ENCODE results near the gene SLC16A14.

DNA sequence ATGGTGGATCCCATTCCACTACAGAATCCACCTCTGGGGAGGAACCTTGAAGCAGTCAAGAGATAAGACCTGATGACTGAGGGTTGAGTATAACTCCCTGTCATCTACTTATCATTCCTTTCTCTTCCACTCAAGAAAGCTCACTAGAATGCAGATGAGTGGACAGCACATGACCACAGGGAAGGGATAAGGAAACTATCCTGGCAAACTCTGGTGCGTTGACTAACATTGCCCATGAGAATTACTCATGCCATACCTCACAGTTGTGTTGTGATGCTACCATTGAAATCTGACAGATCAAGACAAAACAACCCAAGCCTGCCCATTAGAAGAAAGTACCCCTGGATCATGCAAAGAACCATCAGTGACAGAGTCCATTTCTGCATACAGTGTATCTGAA lies 26.5 kb downstream of the SLC16A14 start:
- TF ChIP-seq, protein P1, sequence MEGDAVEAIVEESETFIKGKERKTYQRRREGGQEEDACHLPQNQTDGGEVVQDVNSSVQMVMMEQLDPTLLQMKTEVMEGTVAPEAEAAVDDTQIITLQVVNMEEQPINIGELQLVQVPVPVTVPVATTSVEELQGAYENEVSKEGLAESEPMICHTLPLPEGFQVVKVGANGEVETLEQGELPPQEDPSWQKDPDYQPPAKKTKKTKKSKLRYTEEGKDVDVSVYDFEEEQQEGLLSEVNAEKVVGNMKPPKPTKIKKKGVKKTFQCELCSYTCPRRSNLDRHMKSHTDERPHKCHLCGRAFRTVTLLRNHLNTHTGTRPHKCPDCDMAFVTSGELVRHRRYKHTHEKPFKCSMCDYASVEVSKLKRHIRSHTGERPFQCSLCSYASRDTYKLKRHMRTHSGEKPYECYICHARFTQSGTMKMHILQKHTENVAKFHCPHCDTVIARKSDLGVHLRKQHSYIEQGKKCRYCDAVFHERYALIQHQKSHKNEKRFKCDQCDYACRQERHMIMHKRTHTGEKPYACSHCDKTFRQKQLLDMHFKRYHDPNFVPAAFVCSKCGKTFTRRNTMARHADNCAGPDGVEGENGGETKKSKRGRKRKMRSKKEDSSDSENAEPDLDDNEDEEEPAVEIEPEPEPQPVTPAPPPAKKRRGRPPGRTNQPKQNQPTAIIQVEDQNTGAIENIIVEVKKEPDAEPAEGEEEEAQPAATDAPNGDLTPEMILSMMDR (conservative IDR thresholded peaks at IDR 0.05; ENCODE audit: low read depth, low read length), result no peak
- TF ChIP-seq EZH2 (IDR thresholded peaks at IDR 0.05; ENCODE audit: borderline replicate concordance, low read depth, low read length, poor library complexity, severe bottlenecking), result no peak

All from A673 (cell line).